Measurements from ENCODE around the gene NOVA2. TPM values are rescaled to one million over a fixed set of nuclear protein-coding genes. Genes with fewer than 3 reads are reported as not detected.

Gene NOVA2
- total and polyA plus RNA-seq, 9 of the 15 experiments (the other 6 are each of a cell fraction or from before 2014, with no cell fraction given) = not detected

GRCh38 chr19:45994456-45994997 lies 20.9 kb upstream of the NOVA2 start:
- Histone ChIP-seq H2AFZ (ENCODE audit: low read depth, low read length) (peak overlapping the region; percentile 85), H4K20me1 (replicated peaks; ENCODE audit: control insufficient read depth, insufficient read depth, low read length) (peaks cover 6% of the 10 kb centered on the region; the same call in 1 of the 2 replicates), H3K79me2 (ENCODE audit: control insufficient read depth, insufficient read depth, low read length) (peaks cover 10% of the 10 kb centered on the region; the same call in 2 of the 3 replicates), H3K27ac (ENCODE audit: extremely low read depth, low read depth, low read length) (peak overlapping the region; percentile 26; the same call in 2 of the 3 replicates), H3K4me2 (ENCODE audit: insufficient read depth, low read length) (peak overlapping the region; percentile 77), H3K4me1 (replicated peaks in 1 of 2; ENCODE audit: control insufficient read depth in 2 of 2, insufficient read depth in 2 of 2, low read length in 2 of 2) (peaks cover 5 to 12% of the 10 kb centered on the region in 2 experiments; a peak in 4 of 5 replicates), H3K9ac (ENCODE audit: insufficient read depth in 1 of 2, low read depth in 2 of 2, low read length in 2 of 2) (peak overlapping the region; percentile 61 to 81; a peak in 3 of 4 replicates), H3K9me1 (ENCODE audit: control insufficient read depth, insufficient read depth, low read length) (no peaks in the 10 kb centered on the region), H3K9me3 (replicated peaks; ENCODE audit: control insufficient read depth, insufficient read depth, low read depth, low read length) (no peaks in the 10 kb centered on the region), H3K27me3 (ENCODE audit: control insufficient read depth in 2 of 2, insufficient read depth in 2 of 2, low read length in 2 of 2) (peaks cover 6 to 7% of the 10 kb centered on the region in 2 experiments; a peak in 4 of 5 replicates), H3K4me3 (peak overlapping the region; percentile 45), H3K36me3 (ENCODE audit: control insufficient read depth, insufficient read depth, low read length) (peaks cover 7% of the 10 kb centered on the region; the same call in 2 of the 3 replicates)
- in situ Hi-C loops (cut with MboI) (no loop called here), intact Hi-C loops (cut with micrococcal nuclease) (no loop called here)
- POLR2A ChIA-PET = interaction anchor here (0.6 to 1.9 kb wide), 15 partner anchors 11 to 435 kb away, joined by 3 to 8 read pairs (median 4); partner anchors contain the start of gene PGLYRP1
- FAIRE-seq (no peak), DNase-seq (ENCODE audit: extremely low read depth in 1 of 4, low spot score in 3 of 4) (peak in 1 of 4 experiments; percentile 27), ATAC-seq (peak; percentile 11)
- BruUV-seq (replicated peaks) = TSS peak; percentile 85
- WGBS (ENCODE audit: insufficient coverage, low coverage, missing lambda C conversion rate) = 8% methylated on average over 8 of the region's 8 CpGs
- CTCF ChIA-PET (ENCODE audit: low intra/inter-chr PET ratio) = no interaction called here
- peak; percentile 46 for TF ChIP-seq ZFP36 (IDR thresholded peaks at IDR 0.05; ENCODE audit: low read depth, low read length, partially characterized antibody)
- TF ChIP-seq BCOR (IDR thresholded peaks at IDR 0.05) = peak; percentile 90
- TF ChIP-seq NBN (IDR thresholded peaks at IDR 0.05; ENCODE audit: low read depth) = peak; percentile 27; the same call in 1 of the 2 replicates
- TF ChIP-seq CEBPG (CRISPR knock-in tag; IDR thresholded peaks at IDR 0.05) = no peak
- peak in 1 of 2 experiments; percentile 27; a peak in 1 of 4 replicates for TF ChIP-seq CEBPG (tag; conservative IDR thresholded peaks at IDR 0.05 in 1 of 2, IDR thresholded peaks at IDR 0.05 in 1 of 2)
- TF ChIP-seq CBFB (CRISPR knock-in tag; IDR thresholded peaks at IDR 0.05) = no peak
- TF ChIP-seq ARID1B (IDR thresholded peaks at IDR 0.05) = peak; percentile 8; the same call in 1 of the 2 replicates
- TF ChIP-seq FOXJ3 (CRISPR knock-in tag; IDR thresholded peaks at IDR 0.05) = no peak
- TF ChIP-seq HDAC1 (IDR thresholded peaks at IDR 0.05) = peak in 1 of 2 experiments; percentile 66; a peak in 2 of 4 replicates
- TF ChIP-seq HINFP (tag; conservative IDR thresholded peaks at IDR 0.05; ENCODE audit: low read depth) = 0 out of 2 replicates have a peak, but pooled peaks have one; percentile 30
- peak; percentile 92 for TF ChIP-seq ZNF512 (tag; IDR thresholded peaks at IDR 0.05)
- no peak for TF ChIP-seq NR2F6 (CRISPR knock-in tag; IDR thresholded peaks at IDR 0.05)
- TF ChIP-seq KDM1A (IDR thresholded peaks at IDR 0.05) = peak in 1 of 2 experiments; percentile 15; a peak in 1 of 4 replicates
- no peak for TF ChIP-seq ZNF217 (CRISPR knock-in tag; IDR thresholded peaks at IDR 0.05)
- peak; percentile 44 for TF ChIP-seq CHD4 (IDR thresholded peaks at IDR 0.05; ENCODE audit: insufficient read depth, insufficient replicate concordance, low read depth, low read length, poor library complexity, severe bottlenecking)
